ENCODE results near the gene CD300LG. TPM values are rescaled to one million over a fixed set of nuclear protein-coding genes. Genes with fewer than 3 reads are reported as not detected.

CD300LG gene
- total and polyA plus RNA-seq, 2 experiments from 2014 or later, result not detected

DNA sequence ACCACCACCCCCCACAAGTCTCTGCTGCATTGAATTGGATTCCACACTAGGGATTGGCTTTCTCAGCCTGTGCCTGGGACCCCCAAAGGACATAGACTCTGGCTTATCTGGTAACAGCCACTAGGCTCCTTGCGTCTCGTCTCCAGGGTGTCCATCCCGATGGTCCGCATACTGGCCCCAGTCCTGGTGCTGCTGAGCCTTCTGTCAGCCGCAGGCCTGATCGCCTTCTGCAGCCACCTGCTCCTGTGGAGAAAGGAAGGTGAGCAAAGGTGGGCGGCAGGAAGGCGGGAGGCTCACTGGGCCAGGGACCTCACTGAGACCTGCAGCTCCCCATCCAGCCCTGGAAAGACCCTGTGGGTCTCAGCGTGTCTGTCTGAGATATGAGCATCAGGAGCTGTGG lies 8.1 kb downstream of the CD300LG start (continued):
- TF ChIP-seq, protein P1, sequence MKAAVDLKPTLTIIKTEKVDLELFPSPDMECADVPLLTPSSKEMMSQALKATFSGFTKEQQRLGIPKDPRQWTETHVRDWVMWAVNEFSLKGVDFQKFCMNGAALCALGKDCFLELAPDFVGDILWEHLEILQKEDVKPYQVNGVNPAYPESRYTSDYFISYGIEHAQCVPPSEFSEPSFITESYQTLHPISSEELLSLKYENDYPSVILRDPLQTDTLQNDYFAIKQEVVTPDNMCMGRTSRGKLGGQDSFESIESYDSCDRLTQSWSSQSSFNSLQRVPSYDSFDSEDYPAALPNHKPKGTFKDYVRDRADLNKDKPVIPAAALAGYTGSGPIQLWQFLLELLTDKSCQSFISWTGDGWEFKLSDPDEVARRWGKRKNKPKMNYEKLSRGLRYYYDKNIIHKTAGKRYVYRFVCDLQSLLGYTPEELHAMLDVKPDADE (IDR thresholded peaks at IDR 0.05), result no peak
- TF ChIP-seq JUNB (IDR thresholded peaks at IDR 0.05; ENCODE audit: unreplicated experiment) (no peak), EZH2phosphoT487 (IDR thresholded peaks at IDR 0.05; ENCODE audit: unreplicated experiment) (no peak), POLR2AphosphoS5 (IDR thresholded peaks at IDR 0.05; ENCODE audit: low read depth) (no peak), ZNF331 (CRISPR knock-in tag; IDR thresholded peaks at IDR 0.05; ENCODE audit: low read depth) (no peak), ZNF114 (CRISPR knock-in tag; IDR thresholded peaks at IDR 0.05) (no peak), STAT1 (IDR thresholded peaks at IDR 0.05; ENCODE audit: unreplicated experiment) (no peak)
- TF ChIP-seq, protein P2, sequence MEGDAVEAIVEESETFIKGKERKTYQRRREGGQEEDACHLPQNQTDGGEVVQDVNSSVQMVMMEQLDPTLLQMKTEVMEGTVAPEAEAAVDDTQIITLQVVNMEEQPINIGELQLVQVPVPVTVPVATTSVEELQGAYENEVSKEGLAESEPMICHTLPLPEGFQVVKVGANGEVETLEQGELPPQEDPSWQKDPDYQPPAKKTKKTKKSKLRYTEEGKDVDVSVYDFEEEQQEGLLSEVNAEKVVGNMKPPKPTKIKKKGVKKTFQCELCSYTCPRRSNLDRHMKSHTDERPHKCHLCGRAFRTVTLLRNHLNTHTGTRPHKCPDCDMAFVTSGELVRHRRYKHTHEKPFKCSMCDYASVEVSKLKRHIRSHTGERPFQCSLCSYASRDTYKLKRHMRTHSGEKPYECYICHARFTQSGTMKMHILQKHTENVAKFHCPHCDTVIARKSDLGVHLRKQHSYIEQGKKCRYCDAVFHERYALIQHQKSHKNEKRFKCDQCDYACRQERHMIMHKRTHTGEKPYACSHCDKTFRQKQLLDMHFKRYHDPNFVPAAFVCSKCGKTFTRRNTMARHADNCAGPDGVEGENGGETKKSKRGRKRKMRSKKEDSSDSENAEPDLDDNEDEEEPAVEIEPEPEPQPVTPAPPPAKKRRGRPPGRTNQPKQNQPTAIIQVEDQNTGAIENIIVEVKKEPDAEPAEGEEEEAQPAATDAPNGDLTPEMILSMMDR (conservative IDR thresholded peaks at IDR 0.05; ENCODE audit: low read depth in 2 of 2), result no peak

GRCh38 chr17:43856141-43856540 lies 9.2 kb downstream of the CD300LG start:
- Histone ChIP-seq H3K27me3 (ENCODE audit: insufficient read depth) (no peaks in the 10 kb centered on the region), H4K20me1 (replicated peaks; ENCODE audit: insufficient read depth) (no peaks in the 10 kb centered on the region), H3F3A (replicated peaks; ENCODE audit: low read depth) (no peaks in the 10 kb centered on the region), H2AFZ (no peak overlapping the region), H3K4me2 (no peak overlapping the region), H3K79me2 (replicated peaks; ENCODE audit: insufficient read depth) (no peaks in the 10 kb centered on the region), H3K4me3 (no peak overlapping the region), H3K27ac (ENCODE audit: low read depth) (no peak overlapping the region), H3K36me3 (ENCODE audit: insufficient read depth) (no peaks in the 10 kb centered on the region), H3K4me1 (ENCODE audit: insufficient read depth) (no peaks in the 10 kb centered on the region), H3K9me2 (ENCODE audit: insufficient read depth) (no peaks in the 10 kb centered on the region)
- no peak for DNase-seq (ENCODE audit: low spot score)
- no peak for ATAC-seq
- H3K27ac Mint-ChIP-seq, result no peak overlapping the region
- H3K4me3 Mint-ChIP-seq, result no peak overlapping the region
- no peaks in the 10 kb centered on the region for H3K36me3 Mint-ChIP-seq (ENCODE audit: low read depth)
- no peaks in the 10 kb centered on the region for H3K9me3 Mint-ChIP-seq
- H3K27me3 Mint-ChIP-seq (ENCODE audit: insufficient read depth, low read depth, poor library complexity), result peaks cover 13% of the 10 kb centered on the region
- no peaks in the 10 kb centered on the region for H3K4me1 Mint-ChIP-seq
- TF ChIP-seq, protein P1 (IDR thresholded peaks at IDR 0.05), result no peak
- TF ChIP-seq EZH2phosphoT487 (IDR thresholded peaks at IDR 0.05; ENCODE audit: unreplicated experiment) (no peak), ZNF114 (CRISPR knock-in tag; IDR thresholded peaks at IDR 0.05) (no peak), POLR2AphosphoS5 (IDR thresholded peaks at IDR 0.05; ENCODE audit: low read depth) (no peak), JUNB (IDR thresholded peaks at IDR 0.05; ENCODE audit: unreplicated experiment) (no peak), CREB1 (CRISPR knock-in tag; IDR thresholded peaks at IDR 0.05; ENCODE audit: low read depth) (no peak), STAT1 (IDR thresholded peaks at IDR 0.05; ENCODE audit: unreplicated experiment) (no peak)
- TF ChIP-seq, protein P2 (conservative IDR thresholded peaks at IDR 0.05; ENCODE audit: low read depth in 2 of 2), result no peak
- TF ChIP-seq, protein P3, sequence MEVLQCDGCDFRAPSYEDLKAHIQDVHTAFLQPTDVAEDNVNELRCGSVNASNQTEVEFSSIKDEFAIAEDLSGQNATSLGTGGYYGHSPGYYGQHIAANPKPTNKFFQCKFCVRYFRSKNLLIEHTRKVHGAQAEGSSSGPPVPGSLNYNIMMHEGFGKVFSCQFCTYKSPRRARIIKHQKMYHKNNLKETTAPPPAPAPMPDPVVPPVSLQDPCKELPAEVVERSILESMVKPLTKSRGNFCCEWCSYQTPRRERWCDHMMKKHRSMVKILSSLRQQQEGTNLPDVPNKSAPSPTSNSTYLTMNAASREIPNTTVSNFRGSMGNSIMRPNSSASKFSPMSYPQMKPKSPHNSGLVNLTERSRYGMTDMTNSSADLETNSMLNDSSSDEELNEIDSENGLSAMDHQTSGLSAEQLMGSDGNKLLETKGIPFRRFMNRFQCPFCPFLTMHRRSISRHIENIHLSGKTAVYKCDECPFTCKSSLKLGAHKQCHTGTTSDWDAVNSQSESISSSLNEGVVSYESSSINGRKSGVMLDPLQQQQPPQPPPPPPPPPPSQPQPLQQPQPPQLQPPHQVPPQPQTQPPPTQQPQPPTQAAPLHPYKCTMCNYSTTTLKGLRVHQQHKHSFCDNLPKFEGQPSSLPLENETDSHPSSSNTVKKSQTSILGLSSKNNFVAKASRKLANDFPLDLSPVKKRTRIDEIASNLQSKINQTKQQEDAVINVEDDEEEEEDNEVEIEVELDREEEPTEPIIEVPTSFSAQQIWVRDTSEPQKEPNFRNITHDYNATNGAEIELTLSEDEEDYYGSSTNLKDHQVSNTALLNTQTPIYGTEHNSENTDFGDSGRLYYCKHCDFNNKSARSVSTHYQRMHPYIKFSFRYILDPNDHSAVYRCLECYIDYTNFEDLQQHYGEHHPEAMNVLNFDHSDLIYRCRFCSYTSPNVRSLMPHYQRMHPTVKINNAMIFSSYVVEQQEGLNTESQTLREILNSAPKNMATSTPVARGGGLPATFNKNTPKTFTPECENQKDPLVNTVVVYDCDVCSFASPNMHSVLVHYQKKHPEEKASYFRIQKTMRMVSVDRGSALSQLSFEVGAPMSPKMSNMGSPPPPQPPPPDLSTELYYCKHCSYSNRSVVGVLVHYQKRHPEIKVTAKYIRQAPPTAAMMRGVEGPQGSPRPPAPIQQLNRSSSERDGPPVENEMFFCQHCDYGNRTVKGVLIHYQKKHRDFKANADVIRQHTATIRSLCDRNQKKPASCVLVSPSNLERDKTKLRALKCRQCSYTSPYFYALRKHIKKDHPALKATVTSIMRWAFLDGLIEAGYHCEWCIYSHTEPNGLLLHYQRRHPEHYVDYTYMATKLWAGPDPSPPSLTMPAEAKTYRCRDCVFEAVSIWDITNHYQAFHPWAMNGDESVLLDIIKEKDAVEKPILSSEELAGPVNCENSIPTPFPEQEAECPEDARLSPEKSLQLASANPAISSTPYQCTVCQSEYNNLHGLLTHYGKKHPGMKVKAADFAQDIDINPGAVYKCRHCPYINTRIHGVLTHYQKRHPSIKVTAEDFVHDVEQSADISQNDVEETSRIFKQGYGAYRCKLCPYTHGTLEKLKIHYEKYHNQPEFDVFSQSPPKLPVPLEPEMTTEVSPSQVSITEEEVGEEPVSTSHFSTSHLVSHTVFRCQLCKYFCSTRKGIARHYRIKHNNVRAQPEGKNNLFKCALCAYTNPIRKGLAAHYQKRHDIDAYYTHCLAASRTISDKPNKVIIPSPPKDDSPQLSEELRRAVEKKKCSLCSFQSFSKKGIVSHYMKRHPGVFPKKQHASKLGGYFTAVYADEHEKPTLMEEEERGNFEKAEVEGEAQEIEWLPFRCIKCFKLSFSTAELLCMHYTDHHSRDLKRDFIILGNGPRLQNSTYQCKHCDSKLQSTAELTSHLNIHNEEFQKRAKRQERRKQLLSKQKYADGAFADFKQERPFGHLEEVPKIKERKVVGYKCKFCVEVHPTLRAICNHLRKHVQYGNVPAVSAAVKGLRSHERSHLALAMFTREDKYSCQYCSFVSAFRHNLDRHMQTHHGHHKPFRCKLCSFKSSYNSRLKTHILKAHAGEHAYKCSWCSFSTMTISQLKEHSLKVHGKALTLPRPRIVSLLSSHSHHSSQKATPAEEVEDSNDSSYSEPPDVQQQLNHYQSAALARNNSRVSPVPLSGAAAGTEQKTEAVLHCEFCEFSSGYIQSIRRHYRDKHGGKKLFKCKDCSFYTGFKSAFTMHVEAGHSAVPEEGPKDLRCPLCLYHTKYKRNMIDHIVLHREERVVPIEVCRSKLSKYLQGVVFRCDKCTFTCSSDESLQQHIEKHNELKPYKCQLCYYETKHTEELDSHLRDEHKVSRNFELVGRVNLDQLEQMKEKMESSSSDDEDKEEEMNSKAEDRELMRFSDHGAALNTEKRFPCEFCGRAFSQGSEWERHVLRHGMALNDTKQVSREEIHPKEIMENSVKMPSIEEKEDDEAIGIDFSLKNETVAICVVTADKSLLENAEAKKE (CRISPR knock-in tag; IDR thresholded peaks at IDR 0.05), result no peak

All from GM23338 (cell line).